ENCODE data around the gene OPCML.

Gene OPCML

GRCh38 chr11:133191931-133192330 lies 340.4 kb downstream of the OPCML start:
- TF ChIP-seq CTCF (IDR thresholded peaks at IDR 0.05; ENCODE audit: borderline replicate concordance, insufficient read depth, low read depth, low read length) = no peak
- no peak overlapping the region for H3K4me3 ChIP-seq (ENCODE audit: low read depth, low read length)

- no peak for TF ChIP-seq CTCF (IDR thresholded peaks at IDR 0.05; ENCODE audit: borderline replicate concordance, insufficient read depth, low read depth, low read length)
Measured at GRCh38 chr11:133181667-133182066, 350.6 kb downstream of the OPCML start.

GRCh38 chr11:133181066-133181465 lies 351.2 kb downstream of the OPCML start:
- H3K4me3 ChIP-seq (ENCODE audit: low read depth, low read length) = no peak overlapping the region
- no peak for TF ChIP-seq CTCF (IDR thresholded peaks at IDR 0.05; ENCODE audit: borderline replicate concordance, insufficient read depth, low read depth, low read length)

More at GRCh38 chr11:133181667-133182066, 350.6 kb downstream of the OPCML start:
- no peak overlapping the region for H3K4me3 ChIP-seq (ENCODE audit: low read depth, low read length)

- no peak overlapping the region for H3K4me3 ChIP-seq (ENCODE audit: low read depth, low read length)
- TF ChIP-seq CTCF (IDR thresholded peaks at IDR 0.05; ENCODE audit: borderline replicate concordance, insufficient read depth, low read depth, low read length) = no peak
Measured at GRCh38 chr11:133180201-133180600, 352.1 kb downstream of the OPCML start.

GRCh38 chr11:133176748-133177147 lies 355.6 kb downstream of the OPCML start:
- no peak overlapping the region for H3K4me3 ChIP-seq (ENCODE audit: low read depth, low read length)
- no peak for TF ChIP-seq CTCF (IDR thresholded peaks at IDR 0.05; ENCODE audit: borderline replicate concordance, insufficient read depth, low read depth, low read length)

GRCh38 chr11:133175103-133175502 lies 357.2 kb downstream of the OPCML start:
- no peak overlapping the region for H3K4me3 ChIP-seq (ENCODE audit: low read depth, low read length)
- no peak for TF ChIP-seq CTCF (IDR thresholded peaks at IDR 0.05; ENCODE audit: borderline replicate concordance, insufficient read depth, low read depth, low read length)

- H3K4me3 ChIP-seq (ENCODE audit: low read depth, low read length) = no peak overlapping the region
- TF ChIP-seq CTCF (IDR thresholded peaks at IDR 0.05; ENCODE audit: borderline replicate concordance, insufficient read depth, low read depth, low read length) = no peak
Measured at GRCh38 chr11:133173810-133174412, 358.4 kb downstream of the OPCML start.
